ENCODE measurements around the gene SLC17A3. TPM values are rescaled to one million over a fixed set of nuclear protein-coding genes. Genes with fewer than 3 reads are reported as not detected.

Gene SLC17A3
- polyA plus RNA-seq, 1 experiment, result 0.04 TPM

DNA sequence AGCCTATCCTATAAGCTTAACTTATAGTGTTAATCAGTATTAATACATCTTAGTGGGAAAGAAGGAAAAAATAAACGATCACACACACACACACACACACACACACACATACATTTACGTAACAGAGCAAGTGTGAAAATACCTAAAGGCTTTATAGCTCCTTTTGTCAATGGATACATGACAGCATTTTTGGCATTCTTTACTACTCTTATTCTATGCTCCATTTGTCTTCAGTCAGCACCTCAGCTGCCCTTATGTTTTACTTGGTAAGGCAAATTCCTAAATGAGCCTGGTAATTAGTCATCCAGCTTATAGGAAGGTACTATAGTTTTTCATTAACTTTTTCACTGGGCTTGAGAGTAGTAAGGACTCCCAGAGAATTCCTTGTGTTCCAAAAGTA, 25.1 kb upstream of the SLC17A3 start:
- ChIA-PET CTCF (interaction anchor here (0.6 to 1.5 kb wide), 5 partner anchors 9 to 347 kb away, joined by 3 to 5 read pairs (median 3); no protein-coding TSS in a partner anchor), POLR2A (no interaction called here)
- Histone ChIP-seq H3K4me3 (ENCODE audit: low read depth, low read length) (no peak overlapping the region), H3K27ac (ENCODE audit: low read depth, low read length) (no peak overlapping the region), H3K9me3 (ENCODE audit: control insufficient read depth, insufficient read depth, low read length) (no peaks in the 10 kb centered on the region), H3K27me3 (ENCODE audit: control insufficient read depth, insufficient read depth, low read length) (peaks cover 2% of the 10 kb centered on the region)
- TF ChIP-seq, protein P1, sequence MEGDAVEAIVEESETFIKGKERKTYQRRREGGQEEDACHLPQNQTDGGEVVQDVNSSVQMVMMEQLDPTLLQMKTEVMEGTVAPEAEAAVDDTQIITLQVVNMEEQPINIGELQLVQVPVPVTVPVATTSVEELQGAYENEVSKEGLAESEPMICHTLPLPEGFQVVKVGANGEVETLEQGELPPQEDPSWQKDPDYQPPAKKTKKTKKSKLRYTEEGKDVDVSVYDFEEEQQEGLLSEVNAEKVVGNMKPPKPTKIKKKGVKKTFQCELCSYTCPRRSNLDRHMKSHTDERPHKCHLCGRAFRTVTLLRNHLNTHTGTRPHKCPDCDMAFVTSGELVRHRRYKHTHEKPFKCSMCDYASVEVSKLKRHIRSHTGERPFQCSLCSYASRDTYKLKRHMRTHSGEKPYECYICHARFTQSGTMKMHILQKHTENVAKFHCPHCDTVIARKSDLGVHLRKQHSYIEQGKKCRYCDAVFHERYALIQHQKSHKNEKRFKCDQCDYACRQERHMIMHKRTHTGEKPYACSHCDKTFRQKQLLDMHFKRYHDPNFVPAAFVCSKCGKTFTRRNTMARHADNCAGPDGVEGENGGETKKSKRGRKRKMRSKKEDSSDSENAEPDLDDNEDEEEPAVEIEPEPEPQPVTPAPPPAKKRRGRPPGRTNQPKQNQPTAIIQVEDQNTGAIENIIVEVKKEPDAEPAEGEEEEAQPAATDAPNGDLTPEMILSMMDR (IDR thresholded peaks at IDR 0.05; ENCODE audit: low read depth, low read length), result no peak
- no peak for DNase-seq (ENCODE audit: low read depth, low spot score)

DNA sequence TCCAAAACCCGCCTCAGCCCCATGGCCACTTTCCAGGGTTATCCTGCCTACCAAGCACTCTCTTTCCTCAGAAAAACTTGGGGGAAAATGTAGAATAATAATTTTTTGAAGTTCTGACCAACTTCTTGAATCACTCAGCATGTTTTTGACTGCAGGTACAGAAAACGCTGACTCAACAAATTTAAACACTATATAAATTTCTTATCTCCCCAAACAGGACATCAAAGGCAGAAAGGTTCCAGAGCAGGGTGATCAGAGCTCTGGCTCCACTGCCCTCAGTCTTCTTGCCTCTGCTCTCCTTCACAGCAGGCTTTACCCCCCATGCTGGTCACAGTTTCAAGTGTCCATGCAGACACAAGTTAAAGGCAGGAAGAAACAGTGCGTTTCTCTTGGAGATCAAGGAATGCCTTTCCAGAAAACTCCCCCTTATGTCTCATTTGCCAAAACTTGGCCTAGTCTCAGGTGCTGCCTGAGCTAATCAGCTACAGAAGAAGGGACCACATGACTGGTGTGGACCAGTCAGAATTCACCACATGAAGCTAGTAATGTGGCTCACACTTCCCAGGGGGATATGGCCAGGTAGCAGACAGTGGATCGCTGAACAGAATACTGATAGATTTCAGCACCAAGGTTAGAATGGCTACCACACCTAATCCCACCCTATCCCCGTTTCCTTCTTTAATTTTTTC, 24.4 kb upstream of the SLC17A3 start:
- CTCF ChIA-PET, result interaction anchor here (0.6 to 1.1 kb wide), 4 partner anchors 8 to 346 kb away, joined by 3 to 5 read pairs (median 4); no protein-coding TSS in a partner anchor
- Histone ChIP-seq H3K9me3 (ENCODE audit: control insufficient read depth, insufficient read depth, low read length) (no peaks in the 10 kb centered on the region), H3K27ac (ENCODE audit: low read depth, low read length) (no peak overlapping the region), H3K4me3 (ENCODE audit: low read depth, low read length) (no peak overlapping the region), H3K27me3 (ENCODE audit: control insufficient read depth, insufficient read depth, low read length) (peaks cover 2% of the 10 kb centered on the region)
- DNase-seq (ENCODE audit: low read depth, low spot score), result no peak
- TF ChIP-seq, protein P1 (IDR thresholded peaks at IDR 0.05; ENCODE audit: low read depth, low read length), result no peak
- POLR2A ChIA-PET, result no interaction called here

DNA sequence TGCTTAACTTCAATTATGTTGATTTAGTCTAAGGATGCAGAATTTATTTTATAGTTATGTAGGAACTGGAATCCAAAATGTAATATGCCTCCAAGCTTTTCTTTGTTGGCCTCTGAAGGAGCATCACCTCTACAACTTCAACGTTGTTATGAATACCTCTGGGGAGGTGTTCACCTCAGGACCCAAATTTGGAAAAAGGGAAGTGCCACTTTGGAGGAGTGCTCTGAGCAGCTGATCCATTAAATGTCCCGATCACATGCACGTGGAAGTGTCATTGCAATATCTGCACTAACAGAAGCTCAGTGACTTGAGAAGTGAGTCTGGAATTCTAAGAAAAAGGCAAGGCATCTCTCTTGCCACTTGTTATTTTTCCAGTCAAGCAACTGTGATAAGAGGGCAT, 22.2 kb upstream of the SLC17A3 start:
- TF ChIP-seq, protein P1 (IDR thresholded peaks at IDR 0.05; ENCODE audit: low read depth, low read length), result no peak
- ChIA-PET CTCF (no interaction called here), POLR2A (no interaction called here)
- Histone ChIP-seq H3K4me3 (ENCODE audit: low read depth, low read length) (no peak overlapping the region), H3K27me3 (ENCODE audit: control insufficient read depth, insufficient read depth, low read length) (peaks cover 2% of the 10 kb centered on the region), H3K9me3 (ENCODE audit: control insufficient read depth, insufficient read depth, low read length) (no peaks in the 10 kb centered on the region), H3K27ac (ENCODE audit: low read depth, low read length) (no peak overlapping the region)
- no peak for DNase-seq (ENCODE audit: low read depth, low spot score)

DNA sequence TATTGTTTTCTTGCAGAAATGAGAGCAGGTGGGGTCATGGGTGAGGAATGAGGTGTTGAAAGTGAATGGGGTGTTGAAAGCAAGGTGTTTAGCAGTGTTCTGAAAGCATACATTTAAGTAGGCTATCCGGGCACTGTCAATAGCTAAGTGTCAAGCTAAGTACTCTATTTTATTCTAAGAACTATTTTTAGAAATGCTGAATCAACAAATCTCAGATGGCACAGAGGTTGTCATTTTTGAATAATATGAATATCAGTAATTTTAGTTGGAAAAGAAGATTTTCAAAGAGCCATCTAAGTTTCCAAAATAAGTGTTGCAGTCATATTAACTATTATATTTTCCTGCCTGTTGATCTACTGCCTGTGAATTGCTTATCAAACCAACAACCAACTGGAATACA, 21.7 kb upstream of the SLC17A3 start:
- no peak overlapping the region for H3K4me3 ChIP-seq (ENCODE audit: low read depth, low read length)
- CTCF ChIA-PET, result no interaction called here

DNA sequence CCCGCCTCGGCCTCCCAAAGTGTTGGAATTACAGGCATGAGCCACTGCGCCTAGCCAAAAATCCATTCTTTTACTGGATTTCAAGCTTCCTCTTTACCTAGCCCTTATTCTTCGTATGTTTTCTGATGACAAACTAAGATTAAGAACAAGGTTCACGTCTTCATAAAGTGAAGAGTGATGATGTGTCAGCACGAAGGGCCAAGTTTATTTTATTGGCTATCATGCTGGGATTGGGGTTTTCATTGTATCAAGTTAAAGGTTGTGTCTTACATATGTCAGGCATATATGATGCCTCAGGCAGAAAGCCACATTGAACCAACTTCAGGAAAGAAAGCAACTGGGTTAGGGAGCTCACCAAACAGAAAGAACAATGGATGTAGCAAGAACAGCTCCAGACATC, 19.7 kb upstream of the SLC17A3 start:
- Histone ChIP-seq H3K27ac (ENCODE audit: low read depth, low read length) (no peak overlapping the region), H3K9me3 (ENCODE audit: control insufficient read depth, insufficient read depth, low read length) (no peaks in the 10 kb centered on the region), H3K27me3 (ENCODE audit: control insufficient read depth, insufficient read depth, low read length) (no peaks in the 10 kb centered on the region), H3K4me3 (ENCODE audit: low read depth, low read length) (no peak overlapping the region)
- POLR2A ChIA-PET, result no interaction called here
- TF ChIP-seq, protein P1 (IDR thresholded peaks at IDR 0.05; ENCODE audit: low read depth, low read length), result no peak
- no peak for DNase-seq (ENCODE audit: low read depth, low spot score)
- CTCF ChIA-PET, result interaction anchor here (1.2 kb wide), 1 partner anchor 105 kb away, joined by 3 read pairs; no protein-coding TSS in a partner anchor

More for the DNA sequence above, 21.7 kb upstream of the SLC17A3 start:
- Histone ChIP-seq H3K27me3 (ENCODE audit: control insufficient read depth, insufficient read depth, low read length) (peaks cover 2% of the 10 kb centered on the region), H3K9me3 (ENCODE audit: control insufficient read depth, insufficient read depth, low read length) (no peaks in the 10 kb centered on the region), H3K27ac (ENCODE audit: low read depth, low read length) (no peak overlapping the region)
- DNase-seq (ENCODE audit: low read depth, low spot score), result no peak
- POLR2A ChIA-PET, result no interaction called here
- TF ChIP-seq, protein P1 (IDR thresholded peaks at IDR 0.05; ENCODE audit: low read depth, low read length), result no peak
